CD4-positive, alpha-beta T cell treated with Interleukin-17A for 1 hour (primary cell): Measurements from ENCODE around the gene RILP.

Experiments used
- DNase-seq: peaks from one replicate; pipeline ENCODE4 v3.0.0-alpha.2; 2020

Gene RILP

DNA sequence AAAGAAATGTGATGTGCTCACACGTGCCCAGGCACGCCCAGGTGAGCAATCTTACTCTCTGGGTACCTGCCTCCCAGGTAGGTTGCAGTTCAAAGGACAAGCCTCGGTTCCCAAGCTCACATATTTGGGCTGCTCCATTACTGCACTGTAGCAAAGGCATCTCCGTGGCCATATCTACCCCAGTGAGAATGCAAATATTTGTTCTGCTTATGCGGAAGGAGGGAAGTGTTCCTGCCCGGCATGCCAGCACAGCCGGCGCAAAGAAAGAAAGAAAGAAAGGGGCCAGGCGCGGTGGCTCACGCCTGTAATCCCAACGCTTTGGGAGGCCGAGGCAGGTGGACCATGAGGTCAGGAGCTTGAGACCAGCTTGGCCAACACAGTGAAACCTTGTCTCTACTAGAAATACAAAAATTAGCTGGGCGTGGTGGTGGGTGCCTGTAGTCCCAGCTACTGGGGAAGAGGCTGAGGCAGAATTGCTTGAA is 51.8 kb downstream of the RILP start:
- no peak for DNase-seq
